GM19468 (cell line): ENCODE data around the gene C19orf85.

Experiments
- ATAC-seq: cut with Tn5 transposase; IDR thresholded peaks from one replicate; pipeline ENCODE4 v1.9.1; 2021; ENCODE audit warnings: mild to moderate bottlenecking, moderate library complexity, moderate number of reproducible peaks; ENCODE audit not compliant: unreplicated experiment; ENCODE audit errors: extremely low read depth

Gene C19orf85

GRCh38 chr19:55490478-55491432 lies 26.2 kb upstream of the C19orf85 start:
- no peak for ATAC-seq

GRCh38 chr19:55489711-55490477 lies 25.3 kb upstream of the C19orf85 start:
- no peak for ATAC-seq

- ATAC-seq: no peak
Observed at GRCh38 chr19:55488986-55489710, 24.6 kb upstream of the C19orf85 start.

GRCh38 chr19:55487924-55488687 lies 23.6 kb upstream of the C19orf85 start, which contains the start of gene SSC5D:
Gene SSC5D (plus strand): TSS chr19:55488436. CDS start chr19:55488590, 154 bp downstream.
- ATAC-seq: no peak

DNA sequence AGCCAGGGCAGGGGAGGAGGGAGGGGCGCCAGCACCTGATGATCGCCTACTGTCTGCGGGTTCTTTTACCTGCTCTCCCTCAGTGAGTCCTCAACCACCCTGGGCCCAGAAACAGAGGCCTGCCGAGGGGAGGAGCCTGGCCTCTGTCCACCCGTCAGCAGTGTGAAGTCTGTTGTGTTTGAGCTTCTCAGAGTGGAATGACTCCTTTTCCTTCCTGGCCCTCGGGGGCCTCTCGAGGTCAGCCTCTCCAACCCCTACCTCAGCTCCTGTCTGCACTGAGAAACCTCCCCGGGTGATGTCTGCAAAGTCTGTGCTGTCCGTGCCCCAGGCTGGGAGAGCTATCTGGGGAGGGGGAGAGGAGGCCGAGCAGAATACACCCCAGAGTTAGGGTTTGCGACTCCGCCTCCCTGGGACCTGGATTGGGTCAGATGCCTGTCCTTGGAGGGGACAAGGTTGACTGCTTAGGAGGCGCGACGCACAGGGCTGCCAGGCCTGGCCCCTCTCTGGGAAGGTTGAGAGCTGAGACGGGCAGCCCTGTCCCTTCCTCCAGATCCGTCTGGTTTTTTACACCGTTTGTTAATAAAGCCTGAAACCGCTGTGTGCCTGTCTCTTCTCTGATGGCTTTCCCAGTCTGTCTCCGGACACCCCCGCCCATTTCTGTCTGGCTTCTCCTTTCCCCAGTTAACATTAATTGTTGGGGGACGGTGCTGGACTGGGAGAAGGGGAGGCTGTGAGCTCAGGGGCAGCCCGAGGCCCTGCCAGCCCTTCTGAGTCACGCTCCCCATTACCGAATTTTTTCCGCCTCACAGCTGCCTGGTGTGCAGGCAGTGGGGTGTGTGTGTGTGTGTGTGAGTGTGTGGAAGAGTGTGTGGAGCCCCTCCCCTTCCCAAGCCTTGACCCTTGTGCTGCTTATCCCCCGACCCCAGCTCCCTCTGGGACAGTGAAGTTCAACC lies 22.7 kb upstream of the C19orf85 start:
- ATAC-seq: no peak

DNA sequence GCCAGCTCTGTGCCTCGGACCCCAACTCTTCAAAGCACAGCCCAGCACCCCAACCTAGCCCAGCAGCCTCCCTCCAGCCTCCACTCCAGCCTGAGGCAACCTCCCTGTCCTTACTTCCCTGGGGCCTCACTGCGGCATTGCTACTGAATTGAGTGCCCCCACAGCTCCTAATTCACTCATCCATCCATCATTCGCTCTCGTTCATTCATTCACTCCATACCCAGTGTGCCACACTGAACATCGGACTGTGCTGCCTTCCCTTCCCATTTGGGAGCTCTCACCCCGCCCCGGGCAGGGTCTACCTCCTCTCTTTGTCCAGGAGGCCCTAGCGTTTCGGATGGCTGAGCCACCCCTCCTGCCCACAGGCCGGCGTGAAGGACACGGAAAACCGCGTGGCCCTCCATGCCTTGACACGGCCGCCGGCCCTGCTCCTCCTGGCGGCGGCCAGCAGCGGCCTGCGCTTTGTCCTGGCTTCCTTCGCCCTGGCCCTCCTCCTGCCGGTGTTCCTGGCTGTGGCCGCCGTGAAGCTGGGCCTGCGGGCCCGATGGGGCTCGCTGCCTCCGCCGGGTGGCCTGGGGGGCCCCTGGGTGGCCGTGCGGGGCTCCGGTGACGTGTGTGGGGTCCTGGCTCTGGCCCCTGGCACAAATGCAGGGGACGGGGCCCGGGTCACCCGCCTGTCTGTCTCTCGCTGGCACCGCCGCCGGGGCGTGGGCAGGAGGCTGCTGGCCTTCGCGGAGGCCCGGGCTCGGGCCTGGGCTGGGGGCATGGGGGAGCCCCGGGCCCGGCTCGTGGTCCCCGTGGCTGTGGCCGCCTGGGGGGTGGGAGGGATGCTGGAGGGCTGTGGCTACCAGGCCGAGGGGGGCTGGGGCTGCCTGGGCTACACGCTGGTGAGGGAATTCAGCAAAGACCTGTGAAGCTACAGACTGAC lies 21.8 kb upstream of the C19orf85 start:
- no peak for ATAC-seq

DNA sequence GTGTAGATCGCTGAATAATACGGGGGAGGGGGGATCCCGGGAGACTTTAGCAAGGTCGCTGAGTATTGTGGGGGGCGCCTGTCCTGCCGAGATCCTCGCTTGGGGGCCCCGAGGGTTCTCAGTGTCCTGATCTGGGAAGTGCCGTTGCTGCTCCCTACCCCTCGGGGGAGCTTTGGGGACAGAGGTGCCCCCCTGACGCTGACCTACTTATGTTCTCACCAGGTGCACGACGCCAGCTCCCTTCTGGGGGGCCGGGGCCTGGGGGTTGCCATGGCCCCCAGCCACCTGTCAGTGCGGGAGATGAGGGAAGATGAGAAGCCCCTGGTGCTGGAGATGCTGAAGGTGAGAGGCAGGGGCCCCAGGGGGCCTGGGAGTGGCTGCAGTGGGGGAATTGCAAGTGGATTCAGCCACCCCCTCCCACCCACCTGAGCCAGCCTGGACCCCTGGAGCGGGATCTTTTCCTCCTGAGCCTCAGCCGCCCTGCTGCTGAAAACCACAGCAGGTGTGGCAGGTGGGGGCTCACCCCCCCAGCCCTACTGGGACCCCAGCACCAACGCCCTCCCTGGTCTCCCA lies 21.0 kb upstream of the C19orf85 start:
- no peak for ATAC-seq

DNA sequence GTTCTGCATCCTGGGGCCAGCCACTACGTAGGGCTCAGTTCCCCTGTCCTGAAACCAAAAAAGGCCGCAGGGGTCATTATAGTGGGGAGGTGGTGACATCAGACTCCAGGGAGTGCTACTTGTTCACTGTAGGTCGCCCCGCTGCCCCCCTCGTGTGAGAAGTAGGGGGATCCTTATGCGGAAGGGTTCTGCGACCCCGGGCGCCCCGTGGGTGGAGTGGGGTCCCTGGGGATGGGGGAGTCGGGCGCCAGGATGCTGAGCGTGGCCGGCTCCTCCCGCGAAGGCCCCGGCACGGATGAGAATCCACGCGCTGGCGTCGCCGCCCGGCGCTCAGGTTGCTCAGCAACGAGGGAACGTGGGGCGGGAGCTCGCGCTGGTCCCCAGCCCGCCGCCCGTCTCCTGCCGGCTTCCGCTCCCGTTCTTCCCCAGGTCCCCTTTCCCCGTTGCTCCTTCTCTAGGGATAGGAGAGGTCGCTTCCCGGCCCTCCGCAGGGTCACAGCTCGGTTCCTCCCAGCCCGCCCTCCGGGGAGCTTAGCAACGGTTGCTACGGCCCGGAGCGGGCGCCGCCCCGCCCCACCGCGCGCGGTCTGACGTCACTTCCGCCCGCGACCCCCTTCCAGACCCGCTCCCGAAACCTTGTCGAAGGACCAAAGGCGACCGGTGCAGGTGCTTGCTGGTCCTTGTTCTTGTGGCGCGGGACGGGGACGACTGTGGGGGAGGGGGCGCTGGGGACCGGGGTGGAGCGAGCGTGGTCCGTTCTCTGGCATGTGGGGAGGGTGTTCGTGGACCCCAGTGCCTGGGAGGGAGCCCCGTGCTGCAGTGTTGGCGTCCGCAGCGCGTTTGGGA lies 20.3 kb upstream of the C19orf85 start, which contains the start of gene NAT14:
Gene NAT14, plus strand, starts transcription at position 596 of the 846 bp plus-strand sequence. CDS start 521 bp downstream, outside the sequence.
- no peak for ATAC-seq

- ATAC-seq: no peak
Observed at GRCh38 chr19:55483706-55484592, 19.4 kb upstream of the C19orf85 start.

DNA sequence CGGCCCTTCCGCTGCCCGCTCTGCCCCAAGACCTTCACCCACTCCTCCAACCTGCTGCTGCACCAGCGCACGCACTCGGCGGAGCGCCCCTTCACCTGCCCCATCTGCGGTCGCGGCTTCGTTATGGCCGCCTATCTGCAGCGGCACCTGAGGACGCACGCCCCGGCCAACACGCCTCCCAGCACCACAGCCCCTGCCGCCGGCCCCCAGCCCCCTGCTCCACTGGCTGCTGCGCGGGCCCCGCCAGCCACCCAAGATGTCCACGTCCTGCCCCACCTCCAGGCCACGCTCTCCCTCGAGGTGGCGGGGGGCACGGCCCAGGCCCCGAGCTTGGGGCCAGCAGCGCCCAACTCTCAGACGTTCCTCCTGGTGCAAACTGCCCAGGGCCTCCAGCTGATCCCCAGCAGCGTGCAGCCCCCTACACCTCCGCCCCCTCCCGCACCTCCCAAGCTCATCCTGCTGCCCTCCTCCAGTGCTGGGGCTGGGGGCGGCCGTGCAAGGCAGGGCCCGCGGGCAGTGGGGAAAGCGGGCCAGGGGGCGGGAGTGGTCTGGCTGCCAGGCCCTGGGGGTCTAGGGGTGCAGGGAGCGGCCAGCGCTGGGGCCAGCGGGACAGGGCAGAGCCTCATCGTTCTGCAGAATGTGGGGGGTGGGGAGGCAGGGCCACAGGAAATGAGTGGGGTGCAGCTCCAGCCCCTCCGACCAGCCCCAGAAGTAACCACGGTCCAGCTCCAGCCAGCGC lies 18.6 kb upstream of the C19orf85 start:
- ATAC-seq: no peak

GRCh38 chr19:55482156-55482961 lies 17.8 kb upstream of the C19orf85 start:
- no peak for ATAC-seq

GRCh38 chr19:55481794-55482155 lies 17.2 kb upstream of the C19orf85 start:
- ATAC-seq: no peak

DNA sequence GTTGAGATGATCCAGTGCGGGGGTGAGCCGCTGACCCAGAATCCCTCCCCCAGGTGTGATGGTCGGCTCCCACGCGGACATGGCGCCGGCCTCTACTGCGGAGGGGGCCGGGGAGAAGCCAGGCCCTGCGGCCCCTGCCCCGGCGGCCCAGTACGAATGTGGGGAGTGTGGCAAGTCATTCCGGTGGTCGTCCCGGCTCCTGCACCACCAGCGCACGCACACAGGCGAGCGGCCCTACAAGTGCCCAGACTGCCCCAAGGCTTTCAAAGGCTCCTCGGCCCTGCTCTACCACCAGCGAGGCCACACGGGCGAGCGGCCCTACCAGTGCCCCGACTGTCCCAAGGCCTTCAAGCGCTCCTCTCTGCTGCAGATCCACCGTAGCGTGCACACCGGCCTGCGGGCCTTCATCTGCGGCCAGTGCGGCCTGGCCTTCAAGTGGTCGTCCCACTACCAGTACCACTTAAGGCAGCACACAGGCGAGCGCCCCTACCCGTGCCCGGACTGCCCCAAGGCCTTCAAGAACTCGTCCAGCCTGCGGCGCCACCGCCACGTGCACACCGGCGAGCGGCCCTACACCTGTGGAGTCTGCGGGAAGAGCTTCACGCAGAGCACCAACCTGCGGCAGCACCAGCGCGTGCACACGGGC lies 16.7 kb upstream of the C19orf85 start:
- ATAC-seq: no peak
